GM18873 (cell line): ENCODE results near the gene SUFU.
A peak's percentile ranks its signal among the peaks of the same experiment; 100 is the strongest.

Experiments
- ATAC-seq: cut with Tn5 transposase; IDR thresholded peaks from one replicate; pipeline ENCODE4 v1.9.1; 2021; ENCODE audit warnings: mild to moderate bottlenecking, moderate library complexity, moderate number of reproducible peaks; ENCODE audit not compliant: unreplicated experiment, low FRiP score

SUFU gene

GRCh38 chr10:102629661-102630614 lies 126.2 kb downstream of the SUFU start:
- no peak for ATAC-seq

- ATAC-seq = no peak
Measured at GRCh38 chr10:102630663-102631062, 126.9 kb downstream of the SUFU start.

- ATAC-seq = no peak
Measured at GRCh38 chr10:102631525-102632393, 128.0 kb downstream of the SUFU start.

- no peak for ATAC-seq
Measured at GRCh38 chr10:102632394-102633111, 128.8 kb downstream of the SUFU start.

- no peak for ATAC-seq
Measured at GRCh38 chr10:102633287-102633686, 129.5 kb downstream of the SUFU start.

- ATAC-seq = no peak
Measured at GRCh38 chr10:102633848-102634247, 130.1 kb downstream of the SUFU start.

GRCh38 chr10:102634686-102635085 lies 130.9 kb downstream of the SUFU start:
- ATAC-seq = no peak

- ATAC-seq = no peak
Measured at GRCh38 chr10:102635377-102635776, 131.6 kb downstream of the SUFU start.

GRCh38 chr10:102639537-102639936 lies 135.8 kb downstream of the SUFU start:
- ATAC-seq = no peak

- ATAC-seq = no peak
Measured at GRCh38 chr10:102641402-102641801, 137.6 kb downstream of the SUFU start.

GRCh38 chr10:102641880-102642735 lies 138.3 kb downstream of the SUFU start:
- ATAC-seq = peak; percentile 41

GRCh38 chr10:102642736-102643335 lies 139.1 kb downstream of the SUFU start:
- ATAC-seq = no peak

- no peak for ATAC-seq
Measured at GRCh38 chr10:102643336-102644065, 139.7 kb downstream of the SUFU start.

- ATAC-seq = no peak
Measured at GRCh38 chr10:102644066-102644645, 140.4 kb downstream of the SUFU start, which contains the start of gene TRIM8. Gene TRIM8 (plus strand): TSS chr10:102644479. CDS start chr10:102644618, 139 bp downstream.

- ATAC-seq = no peak
Measured at GRCh38 chr10:102644646-102645387, 141.0 kb downstream of the SUFU start.

- no peak for ATAC-seq
Measured at GRCh38 chr10:102645388-102645740, 141.6 kb downstream of the SUFU start.
